Suprapubic skin (tissue), 4 donors: Measurements from ENCODE around the gene ETS1. TPM values are rescaled to one million over a fixed set of nuclear protein-coding genes. Genes with fewer than 3 reads are reported as not detected.

Experiments
- DNase-seq, 2 donors: peaks; one replicate each; pipeline ENCODE4 v3.0.0-alpha.2; 2019; ENCODE audit warnings: low spot score in 2 of 2
- H3K27ac ChIP-seq: fragments of 200-600 bp; sonication (generic); one replicate; pipeline ENCODE4 v1.5.1; 2019
- H3K27me3 ChIP-seq: fragments of 200-600 bp; sonication (generic); one replicate; pipeline ENCODE4 v1.5.1; 2019
- H3K36me3 ChIP-seq: fragments of 200-600 bp; sonication (generic); one replicate; pipeline ENCODE4 v1.5.1; 2019
- H3K4me1 ChIP-seq: fragments of 200-600 bp; sonication (generic); one replicate; pipeline ENCODE4 v1.5.1; 2019
- H3K4me3 ChIP-seq: fragments of 200-600 bp; sonication (generic); one replicate; pipeline ENCODE4 v1.5.1; 2019; ENCODE audit warnings: mild to moderate bottlenecking
- H3K9me3 ChIP-seq: fragments of 200-600 bp; sonication (generic); one replicate; pipeline ENCODE4 v1.5.1; 2019
- CTCF ChIP-seq, 2 donors: fragments of 200-600 bp in 1 of 2; fragments of 450-650 bp in 1 of 2; sonication (generic) in 1 of 2; IDR thresholded peaks; one replicate each; pipeline ENCODE4 v1.5.1; 2016 to 2019; ENCODE audit warnings: antibody characterized with exemption in 2 of 2, mild to moderate bottlenecking in 1 of 2, moderate library complexity in 1 of 2
- EP300 ChIP-seq: sonication (generic); formaldehyde crosslinking; IDR thresholded peaks from one replicate; pipeline ENCODE4 v1.6.1; 2017; ENCODE audit warnings: antibody characterized with exemption
- POLR2A ChIP-seq, 2 donors: fragments of 450-650 bp; IDR thresholded peaks; one replicate each; pipeline ENCODE4 v1.6.1; 2017; ENCODE audit warnings: antibody characterized with exemption in 2 of 2, mild to moderate bottlenecking in 2 of 2, moderate library complexity in 2 of 2
- POLR2AphosphoS5 ChIP-seq, 3 donors: sonication (generic); formaldehyde crosslinking; IDR thresholded peaks; one replicate each; pipeline ENCODE4 v1.6.1; 2017; ENCODE audit warnings: antibody characterized with exemption in 3 of 3
- WGBS: methylation state at CpG from one replicate; pipeline ENCODE4 v1.1.5; 2018; 5-methylcytosine and 5-hydroxymethylcytosine counted together
- total RNA-seq, 4 donors: library from RNA; depleted of rRNA; stranded (reverse); fragments of >200 nt; gene quantifications; one replicate each; pipeline ENCODE4 v1.1.0, GENCODE V29; 2016

ETS1 gene
- total RNA-seq, 4 donors from 2014 or later, result 21.7 to 42.6 (median 33.7) TPM

DNA sequence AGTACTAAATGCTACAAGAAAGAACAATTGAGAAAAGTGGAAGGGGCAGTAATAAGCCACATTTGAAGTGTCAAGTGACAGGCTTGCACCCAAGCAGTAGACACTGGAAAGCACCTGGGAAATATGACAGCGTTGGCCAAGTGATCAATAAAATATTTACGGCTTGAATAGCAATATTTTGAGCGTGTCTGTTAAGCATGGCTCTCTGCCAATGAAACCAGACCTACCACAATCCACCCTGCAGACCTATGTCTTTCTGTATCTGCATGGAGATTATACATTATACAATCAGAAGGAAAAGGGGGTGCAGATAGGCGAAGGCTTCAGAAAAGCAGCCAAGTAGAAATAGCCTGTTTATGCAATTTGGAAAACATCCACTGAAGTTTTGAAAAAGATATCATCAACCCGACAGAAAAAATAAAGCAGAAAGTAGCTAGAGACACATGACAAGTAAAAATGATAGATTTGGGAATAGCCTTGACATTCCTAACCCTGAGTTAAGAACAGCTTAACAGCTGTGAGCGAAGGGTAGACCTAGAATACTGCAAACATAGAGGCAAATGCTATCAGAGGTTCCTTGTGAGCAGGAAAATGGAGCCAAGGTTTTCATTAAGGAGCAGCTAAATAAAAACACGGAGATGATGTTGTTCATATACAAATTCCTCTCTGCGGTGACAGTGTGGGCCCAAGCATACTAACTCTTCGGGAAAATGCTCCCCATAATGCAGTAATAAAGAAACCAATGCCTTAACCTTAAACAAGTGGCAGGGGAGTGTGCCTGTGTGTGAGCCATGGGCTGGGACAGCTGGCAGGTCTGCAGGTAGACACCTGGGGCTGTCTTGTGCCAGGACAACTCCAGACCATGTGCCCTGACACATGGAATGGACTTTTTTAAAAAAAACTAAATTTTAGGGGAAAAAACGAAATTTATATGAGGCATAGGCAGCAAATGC is 71.3 kb downstream of the ETS1 start:
- Histone ChIP-seq H3K4me1 (peaks cover 51% of the 10 kb centered on the region), H3K4me3 (peak overlapping the region; percentile 83), H3K27me3 (no peaks in the 10 kb centered on the region), H3K9me3 (no peaks in the 10 kb centered on the region), H3K27ac (peak overlapping the region; percentile 6), H3K36me3 (no peaks in the 10 kb centered on the region)
- TF ChIP-seq POLR2AphosphoS5 (IDR thresholded peaks at IDR 0.05) (no peak), EP300 (no peak)
- DNase-seq, result no peak
- 30% methylated on average over 10 of the region's 10 CpGs for WGBS

GRCh38 chr11:128515086-128515485 is 72.3 kb downstream of the ETS1 start:
- TF ChIP-seq EP300 (no peak), CTCF (IDR thresholded peaks at IDR 0.05) (no peak), POLR2AphosphoS5 (IDR thresholded peaks at IDR 0.05) (no peak), POLR2A (IDR thresholded peaks at IDR 0.05) (no peak)
- Histone ChIP-seq H3K4me3 (no peak overlapping the region), H3K27ac (no peak overlapping the region), H3K27me3 (no peaks in the 10 kb centered on the region), H3K36me3 (no peaks in the 10 kb centered on the region), H3K9me3 (no peaks in the 10 kb centered on the region), H3K4me1 (peaks cover 41% of the 10 kb centered on the region)
- WGBS, result 68% methylated on average over 6 of the region's 6 CpGs
- no peak for DNase-seq

GRCh38 chr11:128513915-128514681 is 73.3 kb downstream of the ETS1 start:
- 79% methylated on average over 6 of the region's 6 CpGs for WGBS
- Histone ChIP-seq H3K27me3 (no peaks in the 10 kb centered on the region), H3K4me3 (no peak overlapping the region), H3K9me3 (no peaks in the 10 kb centered on the region), H3K36me3 (no peaks in the 10 kb centered on the region), H3K4me1 (peaks cover 34% of the 10 kb centered on the region), H3K27ac (no peak overlapping the region)
- TF ChIP-seq POLR2AphosphoS5 (IDR thresholded peaks at IDR 0.05) (no peak), CTCF (IDR thresholded peaks at IDR 0.05) (no peak), EP300 (no peak), POLR2A (IDR thresholded peaks at IDR 0.05) (no peak)
- no peak for DNase-seq

DNA sequence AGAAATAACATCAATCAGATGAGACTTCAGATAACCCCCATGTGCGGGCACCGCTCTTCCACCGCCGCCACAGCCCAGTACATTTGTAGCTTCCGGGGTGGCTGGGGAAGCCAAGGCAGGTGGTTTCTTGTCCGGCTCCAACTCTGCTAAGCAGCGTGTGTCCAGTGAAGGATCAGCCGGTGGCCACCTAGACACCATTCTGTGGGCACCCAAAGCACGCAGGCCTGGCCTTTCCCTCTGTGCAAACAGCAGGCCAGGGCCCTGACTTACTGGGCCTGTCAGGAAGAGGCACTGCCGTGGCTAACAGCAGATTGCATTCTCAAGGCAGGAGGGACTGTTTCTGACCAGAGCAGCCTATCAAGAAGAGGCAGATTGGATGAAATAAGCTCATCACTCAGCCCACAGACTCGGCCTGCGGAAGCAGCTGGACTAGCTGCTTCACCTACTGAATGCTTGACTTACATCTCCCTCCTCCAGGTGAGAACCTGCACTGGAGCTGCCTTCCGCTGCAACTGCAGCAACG is 74.8 kb downstream of the ETS1 start:
- TF ChIP-seq POLR2A (IDR thresholded peaks at IDR 0.05), result no peak
- TF ChIP-seq CTCF (IDR thresholded peaks at IDR 0.05), result no peak
- TF ChIP-seq EP300, result no peak
- no peak for TF ChIP-seq POLR2AphosphoS5 (IDR thresholded peaks at IDR 0.05)
- peaks cover 45% of the 10 kb centered on the region for H3K4me1 ChIP-seq
- H3K27me3 ChIP-seq, result no peaks in the 10 kb centered on the region
- 75% methylated on average over 9 of the region's 14 CpGs for WGBS
- no peaks in the 10 kb centered on the region for H3K36me3 ChIP-seq
- no peak overlapping the region for H3K27ac ChIP-seq
- H3K4me3 ChIP-seq, result peak overlapping the region; percentile 3
- DNase-seq, result no peak
- no peaks in the 10 kb centered on the region for H3K9me3 ChIP-seq

GRCh38 chr11:128511712-128512111 is 75.6 kb downstream of the ETS1 start:
- TF ChIP-seq POLR2A (IDR thresholded peaks at IDR 0.05) (no peak), EP300 (no peak), POLR2AphosphoS5 (IDR thresholded peaks at IDR 0.05) (no peak), CTCF (IDR thresholded peaks at IDR 0.05) (no peak)
- H3K27me3 ChIP-seq, result no peaks in the 10 kb centered on the region
- no peak overlapping the region for H3K4me3 ChIP-seq
- no peak for DNase-seq
- H3K4me1 ChIP-seq, result peaks cover 46% of the 10 kb centered on the region
- 38% methylated on average over 4 of the region's 4 CpGs for WGBS
- H3K36me3 ChIP-seq, result no peaks in the 10 kb centered on the region
- H3K27ac ChIP-seq, result no peak overlapping the region
- no peaks in the 10 kb centered on the region for H3K9me3 ChIP-seq
